ENCODE data around the gene CRELD1.
"Not testable (repeated sequence)": the region's sequence is repeated elsewhere in the genome, so short reads cannot be mapped to it uniquely, and the experiment has no call there.

Gene CRELD1, protein sequence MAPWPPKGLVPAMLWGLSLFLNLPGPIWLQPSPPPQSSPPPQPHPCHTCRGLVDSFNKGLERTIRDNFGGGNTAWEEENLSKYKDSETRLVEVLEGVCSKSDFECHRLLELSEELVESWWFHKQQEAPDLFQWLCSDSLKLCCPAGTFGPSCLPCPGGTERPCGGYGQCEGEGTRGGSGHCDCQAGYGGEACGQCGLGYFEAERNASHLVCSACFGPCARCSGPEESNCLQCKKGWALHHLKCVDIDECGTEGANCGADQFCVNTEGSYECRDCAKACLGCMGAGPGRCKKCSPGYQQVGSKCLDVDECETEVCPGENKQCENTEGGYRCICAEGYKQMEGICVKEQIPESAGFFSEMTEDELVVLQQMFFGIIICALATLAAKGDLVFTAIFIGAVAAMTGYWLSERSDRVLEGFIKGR

DNA sequence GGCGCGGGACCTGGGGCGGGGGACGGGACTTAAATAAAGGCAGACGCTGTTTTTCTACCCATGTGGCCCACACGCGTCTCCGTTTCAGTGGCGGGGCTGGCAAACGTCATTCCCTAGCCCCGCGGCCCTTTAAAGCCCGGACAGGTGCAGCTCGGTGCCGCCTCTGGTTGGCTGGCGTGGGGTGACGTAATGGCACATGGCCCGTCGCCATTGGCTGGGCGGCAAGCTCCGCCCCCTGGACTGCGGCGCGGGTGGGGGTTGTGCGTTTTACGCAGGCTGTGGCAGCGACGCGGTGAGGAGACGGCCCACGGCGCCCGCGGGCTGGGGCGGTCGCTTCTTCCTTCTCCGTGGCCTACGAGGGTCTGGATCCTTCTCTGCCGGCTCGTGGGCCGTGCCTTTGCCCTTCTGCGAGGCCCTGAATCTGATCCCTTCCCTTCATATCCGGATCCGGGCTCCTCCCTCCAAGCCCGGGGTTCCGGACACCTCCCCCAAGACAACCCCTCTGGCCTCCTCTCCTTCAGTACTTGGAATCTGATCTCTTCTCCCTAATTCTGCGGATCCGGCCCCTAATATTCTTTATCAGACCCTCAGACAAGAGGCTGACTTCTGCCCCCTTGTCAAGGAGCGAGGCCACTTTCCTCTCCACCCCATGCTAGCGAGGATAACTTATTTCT, at the start of gene CRELD1:
CRELD1 (plus strand) TSS at position 274 of the 674 bp plus-strand sequence. CDS start 605 bp downstream, outside the sequence.
- peak; percentile 97 for DNase-seq (ENCODE audit: low read depth)

DNA sequence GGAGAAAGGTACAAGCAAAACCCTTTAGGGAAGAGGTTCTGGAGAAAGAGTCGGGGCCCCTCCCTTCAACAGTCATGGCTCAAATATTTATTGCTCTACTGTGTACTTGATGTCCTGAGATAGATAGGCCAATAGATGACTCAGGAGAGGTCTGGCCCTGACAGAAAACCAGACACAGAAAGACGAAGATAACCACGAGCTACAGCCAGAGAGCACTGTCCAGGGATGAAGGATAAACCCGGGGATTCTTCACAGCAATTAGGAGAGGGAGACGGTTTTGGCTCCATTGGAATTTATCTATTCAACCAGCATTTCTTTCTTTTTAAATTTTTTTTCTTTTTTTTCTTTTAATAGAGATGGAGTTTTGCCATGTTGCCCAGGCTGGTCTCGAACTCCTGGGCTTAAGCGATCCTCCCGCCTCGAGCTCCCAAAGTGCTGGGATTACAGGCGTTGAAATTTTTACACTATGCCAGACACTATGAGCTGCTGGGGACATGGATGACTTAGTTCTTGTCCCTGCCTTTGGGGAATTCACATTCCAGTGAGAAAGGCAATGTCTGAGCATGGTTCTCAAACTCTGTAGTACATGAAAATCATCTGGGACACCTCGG, 49.0 kb upstream of the CRELD1 start:
- DNase-seq (ENCODE audit: low read depth) = no peak

GRCh38 chr3:9886328-9886727, 47.3 kb upstream of the CRELD1 start:
- no peak for DNase-seq (ENCODE audit: low read depth)

- DNase-seq (ENCODE audit: low read depth) = no peak
These were observed 46.2 kb upstream of the CRELD1 start for GRCh38 chr3:9887480-9887879.

- DNase-seq (ENCODE audit: low read depth) = no peak
These were observed 45.1 kb upstream of the CRELD1 start for GRCh38 chr3:9888540-9888939.

GRCh38 chr3:9889405-9889804, 44.2 kb upstream of the CRELD1 start:
- DNase-seq (ENCODE audit: low read depth) = no peak

- DNase-seq (ENCODE audit: low read depth) = peak; percentile 92
These were observed 43.2 kb upstream of the CRELD1 start, which contains the start of gene JAGN1 for GRCh38 chr3:9890249-9891071. Gene JAGN1 (plus strand): TSS chr3:9890610. CDS start chr3:9890723, 113 bp downstream.

- no peak for DNase-seq (ENCODE audit: low read depth)
These were observed 42.5 kb upstream of the CRELD1 start for GRCh38 chr3:9891072-9891622.

DNA sequence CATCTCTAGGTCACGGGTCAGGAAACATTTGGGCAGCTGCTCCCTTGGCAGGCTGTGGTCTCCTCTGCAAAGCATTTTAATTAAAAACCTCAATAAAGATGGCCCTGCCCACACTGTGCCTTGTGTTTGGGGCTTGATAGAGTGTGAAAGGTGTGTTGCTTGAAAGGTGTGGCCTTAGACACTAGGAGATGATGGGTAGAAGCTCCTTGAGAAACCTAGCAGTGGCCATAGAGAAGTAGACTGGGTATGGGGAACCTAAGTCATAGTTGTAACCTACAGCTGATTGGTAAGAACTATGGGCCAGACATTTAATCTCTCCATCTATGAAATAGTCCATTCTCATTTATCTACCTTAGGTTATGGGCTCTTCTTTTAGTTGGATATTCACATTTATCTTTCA, 39.9 kb upstream of the CRELD1 start:
- DNase-seq (ENCODE audit: low read depth) = no peak

DNA sequence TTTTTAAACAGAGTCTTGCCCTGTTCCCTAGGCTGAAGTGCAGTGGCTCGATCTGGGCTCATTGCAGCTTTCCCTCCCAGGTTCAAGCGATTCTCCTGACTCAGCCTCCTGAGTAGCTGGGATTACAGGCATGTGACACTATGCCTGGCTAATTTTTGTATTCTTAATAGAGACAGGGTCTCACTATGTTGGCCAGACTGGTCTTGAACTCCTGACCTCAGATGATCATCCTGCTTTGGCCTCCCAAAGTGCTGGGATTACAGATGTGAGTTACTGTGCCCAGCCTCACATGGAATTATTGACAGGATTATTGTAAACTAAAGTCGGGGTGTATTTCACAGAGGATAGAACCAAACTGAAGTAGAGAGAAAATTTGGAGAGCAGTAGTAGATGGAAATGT, 37.9 kb upstream of the CRELD1 start:
- DNase-seq (ENCODE audit: low read depth) = not testable (repeated sequence)

GRCh38 chr3:9896755-9897407, 36.8 kb upstream of the CRELD1 start:
- not testable (repeated sequence) for DNase-seq (ENCODE audit: low read depth)

GRCh38 chr3:9897408-9898372, 35.9 kb upstream of the CRELD1 start:
- no peak for DNase-seq (ENCODE audit: low read depth)

- no peak for DNase-seq (ENCODE audit: low read depth)
These were observed 35.0 kb upstream of the CRELD1 start for GRCh38 chr3:9898467-9899241.

DNA sequence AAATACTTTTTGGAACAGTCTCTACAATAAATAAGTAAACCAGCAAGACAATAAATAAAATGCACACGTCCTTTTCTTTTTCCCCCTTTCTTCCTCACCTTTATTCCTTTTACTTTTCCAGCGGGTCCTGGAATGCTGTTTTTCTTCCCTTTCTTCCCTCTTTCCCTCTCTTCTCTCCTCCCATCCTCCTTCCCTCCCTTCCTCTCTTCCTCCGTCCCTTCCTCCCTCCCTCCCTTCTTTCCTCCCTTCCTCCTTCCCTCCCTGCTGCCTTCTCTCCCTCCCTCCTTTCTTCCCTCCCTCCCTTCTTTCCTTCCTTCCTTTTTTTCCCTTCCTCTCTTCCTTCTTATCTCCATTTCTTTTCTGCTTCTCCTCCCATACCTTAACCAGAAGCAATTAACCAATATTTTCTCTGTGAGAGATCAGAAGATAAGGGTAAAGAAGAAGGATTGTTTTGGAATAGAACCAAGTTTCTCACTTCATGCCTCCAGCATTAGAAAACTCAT, 34.3 kb upstream of the CRELD1 start:
- no peak for DNase-seq (ENCODE audit: low read depth)

GRCh38 chr3:9900965-9901415, 32.6 kb upstream of the CRELD1 start:
- DNase-seq (ENCODE audit: low read depth) = not testable (repeated sequence)

DNA sequence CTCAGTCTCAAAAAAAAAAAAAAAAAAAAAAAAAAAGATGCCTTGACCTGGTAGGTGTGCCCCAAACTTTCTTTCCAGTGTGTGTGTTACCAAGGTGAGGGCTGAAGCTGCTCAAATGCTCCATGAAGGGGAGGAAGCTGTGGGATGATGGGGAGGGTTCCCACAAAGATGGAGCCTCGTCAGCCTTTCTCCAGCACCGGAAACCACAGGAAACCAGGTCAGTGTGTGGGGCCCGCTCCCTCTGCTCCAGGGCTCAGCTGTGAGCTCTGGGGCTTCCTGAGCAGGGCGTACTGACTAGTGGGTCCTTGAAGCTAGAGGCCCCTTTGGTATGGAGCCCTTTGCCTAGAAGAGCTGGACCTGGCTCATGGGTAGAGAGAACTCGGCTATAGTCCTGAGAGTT, 31.7 kb upstream of the CRELD1 start:
- DNase-seq (ENCODE audit: low read depth) = no peak

DNA sequence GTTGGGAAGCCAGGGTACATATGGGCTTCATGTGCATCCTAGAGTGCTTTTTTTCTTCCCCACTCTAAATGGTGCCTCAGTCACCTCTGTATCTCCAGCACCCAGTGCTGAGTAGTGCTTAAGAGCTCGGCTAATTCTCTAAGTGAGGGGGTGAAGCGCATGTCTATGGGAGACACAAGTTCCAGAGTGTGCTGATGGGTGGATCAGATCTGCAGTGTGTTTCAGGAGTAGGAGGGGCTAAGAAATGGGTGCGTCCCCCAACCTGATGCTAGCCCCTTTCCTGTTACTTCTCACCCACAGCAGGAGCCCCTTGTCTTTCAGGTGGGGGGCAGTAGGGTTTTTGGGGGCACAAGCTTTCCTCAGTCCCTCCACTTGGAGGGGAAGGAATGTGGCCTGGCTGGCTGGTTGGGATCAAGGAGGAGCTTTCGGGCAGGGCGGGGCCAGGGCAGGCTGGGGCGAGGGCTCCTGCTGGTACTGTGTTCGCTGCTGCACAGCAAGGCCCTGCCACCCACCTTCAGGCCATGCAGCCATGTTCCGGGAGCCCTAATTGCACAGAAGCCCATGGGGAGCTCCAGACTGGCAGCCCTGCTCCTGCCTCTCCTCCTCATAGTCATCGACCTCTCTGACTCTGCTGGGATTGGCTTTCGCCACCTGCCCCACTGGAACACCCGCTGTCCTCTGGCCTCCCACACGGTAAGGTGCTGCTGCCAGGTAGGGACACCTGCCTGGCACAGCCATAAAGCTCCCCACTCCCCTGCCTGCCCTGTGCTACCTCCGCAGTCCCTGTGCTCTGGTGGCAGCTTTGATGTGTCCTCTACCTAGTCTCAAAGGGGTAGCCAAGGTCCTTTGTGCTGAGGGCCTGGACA, 31.0 kb upstream of the CRELD1 start, which contains the start of gene IL17RE:
IL17RE (plus strand) TSS at position 477 of the 866 bp plus-strand sequence; CDS start at position 562, 85 bp downstream.
- DNase-seq (ENCODE audit: low read depth) = no peak

GRCh38 chr3:9903238-9903624, 30.4 kb upstream of the CRELD1 start:
- no peak for DNase-seq (ENCODE audit: low read depth)

Measured in stimulated activated CD4-positive, alpha-beta T cell treated with anti-CD3 and anti-CD28 coated beads, Interleukin-2, amount 100 ng/mL, for 4 hours (primary cell).